ENCODE results near the gene OR5H15. TPM values are rescaled to one million over a fixed set of nuclear protein-coding genes. Genes with fewer than 3 reads are reported as not detected.

OR5H15 gene
- not detected in 2 replicates for polyA plus RNA-seq

DNA sequence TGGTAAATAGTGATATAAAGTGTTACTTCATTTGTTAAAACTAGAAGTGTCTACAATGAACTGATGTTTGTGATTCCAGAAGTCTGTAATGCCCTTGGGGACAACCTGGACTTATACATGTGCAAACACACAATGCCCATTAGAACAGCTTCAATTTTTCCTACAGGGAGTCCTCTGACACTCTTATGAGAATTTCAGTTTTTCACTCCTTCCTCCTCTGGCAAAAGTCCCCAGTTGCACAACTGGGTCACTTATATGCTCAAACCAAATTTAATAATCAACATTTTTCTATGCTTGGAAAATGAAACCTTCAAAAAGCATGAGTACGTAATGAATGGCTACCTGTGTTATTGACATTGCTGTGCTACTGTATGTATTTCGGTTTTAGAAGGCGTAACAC lies at the start of gene OR5H15:
TSS of gene OR5H15 (plus strand) at position 301 of the 400 bp plus-strand sequence. CDS start 2,004 bp downstream, outside the sequence.

DNA sequence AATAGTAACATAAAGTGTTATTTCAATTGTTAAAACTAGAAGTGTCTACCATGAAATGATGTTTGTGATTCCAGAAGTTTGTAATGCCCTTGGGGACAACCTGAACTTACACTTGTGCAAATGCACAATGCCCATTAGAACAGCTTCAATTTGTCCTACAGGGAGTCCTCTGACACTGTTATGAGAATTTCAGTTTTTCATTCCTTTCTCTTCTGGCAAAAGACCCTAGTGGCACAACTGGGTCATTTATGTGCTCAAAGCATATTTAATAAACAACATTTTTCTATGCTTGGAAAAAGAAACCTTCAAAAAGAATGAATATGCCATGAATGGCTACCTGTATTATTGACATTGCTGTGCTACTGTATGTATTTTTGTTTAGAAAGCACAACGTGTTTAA lies 36.1 kb upstream of the OR5H15 start, which contains the start of gene OR5H1:
TSS of gene OR5H1 (plus strand) at position 301 of the 400 bp plus-strand sequence. CDS start 1,977 bp downstream, outside the sequence.

GRCh38 chr3:98147179-98147578 lies 19.3 kb upstream of the OR5H15 start, which contains the start of gene OR5H14:
OR5H14 (plus strand) TSS chr3:98147479; CDS start chr3:98149386, 1,907 bp downstream.

Other genes with a start within 250 kb of the OR5H15 start
- 22.9 and 46.7 TPM in 2 replicates for gene RIOX2, start 194.3 kb upstream of the OR5H15 start, polyA plus RNA-seq
- not detected in 2 replicates for gene GABRR3, start 131.4 kb upstream of the OR5H15 start, polyA plus RNA-seq
- not detected in 2 replicates for gene OR5AC2, start 79.5 kb upstream of the OR5H15 start, polyA plus RNA-seq
- gene OR5H1, start 36.0 kb upstream of the OR5H15 start, polyA plus RNA-seq = not detected in 2 replicates
- gene OR5H14, start 19.2 kb upstream of the OR5H15 start, polyA plus RNA-seq = 0.07 TPM in 1 of 2 replicates, not detected in the other
- not detected in 2 replicates for gene OR5H6, start 97.5 kb downstream of the OR5H15 start, polyA plus RNA-seq
- not detected in 2 replicates for gene OR5H2, start 115.8 kb downstream of the OR5H15 start, polyA plus RNA-seq
- not detected in 2 replicates for gene OR5K4, start 187.2 kb downstream of the OR5H15 start, polyA plus RNA-seq
- gene OR5K3, start 224.0 kb downstream of the OR5H15 start, polyA plus RNA-seq = 1.7 TPM in 1 of 2 replicates, not detected in the other

Measured in Purkinje cell (primary cell).